Measurements from ENCODE around the gene TRAPPC10.

The TRAPPC10 gene

GRCh38 chr21:44089001-44089911 lies 77.1 kb downstream of the TRAPPC10 start:
- no peak for TF ChIP-seq FOXM1 (IDR thresholded peaks at IDR 0.05; ENCODE audit: borderline replicate concordance, low read depth)
- TF ChIP-seq EGR1 (IDR thresholded peaks at IDR 0.05): no peak
- no peak for TF ChIP-seq TAF1 (IDR thresholded peaks at IDR 0.05; ENCODE audit: low read depth)
- no peak for TF ChIP-seq YY1 (IDR thresholded peaks at IDR 0.05; ENCODE audit: low read depth)
- TF ChIP-seq, protein P1, sequence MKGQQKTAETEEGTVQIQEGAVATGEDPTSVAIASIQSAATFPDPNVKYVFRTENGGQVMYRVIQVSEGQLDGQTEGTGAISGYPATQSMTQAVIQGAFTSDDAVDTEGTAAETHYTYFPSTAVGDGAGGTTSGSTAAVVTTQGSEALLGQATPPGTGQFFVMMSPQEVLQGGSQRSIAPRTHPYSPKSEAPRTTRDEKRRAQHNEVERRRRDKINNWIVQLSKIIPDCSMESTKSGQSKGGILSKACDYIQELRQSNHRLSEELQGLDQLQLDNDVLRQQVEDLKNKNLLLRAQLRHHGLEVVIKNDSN (IDR thresholded peaks at IDR 0.05): no peak
- TF ChIP-seq ZBTB7A (IDR thresholded peaks at IDR 0.05; ENCODE audit: low read depth): no peak
- no peak for TF ChIP-seq EP300 (IDR thresholded peaks at IDR 0.05; ENCODE audit: borderline replicate concordance)

- no peak for TF ChIP-seq CEBPB (IDR thresholded peaks at IDR 0.05)
- no peak for TF ChIP-seq FOXM1 (IDR thresholded peaks at IDR 0.05; ENCODE audit: borderline replicate concordance, low read depth)
- TF ChIP-seq TAF1 (IDR thresholded peaks at IDR 0.05; ENCODE audit: low read depth): no peak
- no peak for TF ChIP-seq CREB1 (IDR thresholded peaks at IDR 0.05; ENCODE audit: low read depth)
- TF ChIP-seq, protein P2, sequence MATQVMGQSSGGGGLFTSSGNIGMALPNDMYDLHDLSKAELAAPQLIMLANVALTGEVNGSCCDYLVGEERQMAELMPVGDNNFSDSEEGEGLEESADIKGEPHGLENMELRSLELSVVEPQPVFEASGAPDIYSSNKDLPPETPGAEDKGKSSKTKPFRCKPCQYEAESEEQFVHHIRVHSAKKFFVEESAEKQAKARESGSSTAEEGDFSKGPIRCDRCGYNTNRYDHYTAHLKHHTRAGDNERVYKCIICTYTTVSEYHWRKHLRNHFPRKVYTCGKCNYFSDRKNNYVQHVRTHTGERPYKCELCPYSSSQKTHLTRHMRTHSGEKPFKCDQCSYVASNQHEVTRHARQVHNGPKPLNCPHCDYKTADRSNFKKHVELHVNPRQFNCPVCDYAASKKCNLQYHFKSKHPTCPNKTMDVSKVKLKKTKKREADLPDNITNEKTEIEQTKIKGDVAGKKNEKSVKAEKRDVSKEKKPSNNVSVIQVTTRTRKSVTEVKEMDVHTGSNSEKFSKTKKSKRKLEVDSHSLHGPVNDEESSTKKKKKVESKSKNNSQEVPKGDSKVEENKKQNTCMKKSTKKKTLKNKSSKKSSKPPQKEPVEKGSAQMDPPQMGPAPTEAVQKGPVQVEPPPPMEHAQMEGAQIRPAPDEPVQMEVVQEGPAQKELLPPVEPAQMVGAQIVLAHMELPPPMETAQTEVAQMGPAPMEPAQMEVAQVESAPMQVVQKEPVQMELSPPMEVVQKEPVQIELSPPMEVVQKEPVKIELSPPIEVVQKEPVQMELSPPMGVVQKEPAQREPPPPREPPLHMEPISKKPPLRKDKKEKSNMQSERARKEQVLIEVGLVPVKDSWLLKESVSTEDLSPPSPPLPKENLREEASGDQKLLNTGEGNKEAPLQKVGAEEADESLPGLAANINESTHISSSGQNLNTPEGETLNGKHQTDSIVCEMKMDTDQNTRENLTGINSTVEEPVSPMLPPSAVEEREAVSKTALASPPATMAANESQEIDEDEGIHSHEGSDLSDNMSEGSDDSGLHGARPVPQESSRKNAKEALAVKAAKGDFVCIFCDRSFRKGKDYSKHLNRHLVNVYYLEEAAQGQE (IDR thresholded peaks at IDR 0.05; ENCODE audit: low read depth): no peak
- TF ChIP-seq EGR1 (IDR thresholded peaks at IDR 0.05): no peak
- no peak for TF ChIP-seq TCF12 (IDR thresholded peaks at IDR 0.05; ENCODE audit: low read depth)
- no peak for TF ChIP-seq YY1 (IDR thresholded peaks at IDR 0.05; ENCODE audit: low read depth)
Observed at GRCh38 chr21:44090325-44090724, 78.2 kb downstream of the TRAPPC10 start.

- TF ChIP-seq TEAD4 (IDR thresholded peaks at IDR 0.05): no peak
- TF ChIP-seq YY1 (IDR thresholded peaks at IDR 0.05; ENCODE audit: low read depth): no peak
- TF ChIP-seq TCF12 (IDR thresholded peaks at IDR 0.05; ENCODE audit: low read depth): no peak
- TF ChIP-seq MAX (IDR thresholded peaks at IDR 0.05): no peak
- TF ChIP-seq, protein P1 (IDR thresholded peaks at IDR 0.05): no peak
- TF ChIP-seq TAF1 (IDR thresholded peaks at IDR 0.05; ENCODE audit: low read depth): no peak
- TF ChIP-seq EP300 (IDR thresholded peaks at IDR 0.05; ENCODE audit: borderline replicate concordance): no peak
- TF ChIP-seq NFIC (IDR thresholded peaks at IDR 0.05): no peak
- TF ChIP-seq, protein P2 (IDR thresholded peaks at IDR 0.05; ENCODE audit: low read depth): no peak
- TF ChIP-seq ZBTB7A (IDR thresholded peaks at IDR 0.05; ENCODE audit: low read depth): no peak
- TF ChIP-seq RAD21 (IDR thresholded peaks at IDR 0.05; ENCODE audit: low read depth): no peak
- no peak for TF ChIP-seq CEBPB (IDR thresholded peaks at IDR 0.05)
- no peak for TF ChIP-seq FOXM1 (IDR thresholded peaks at IDR 0.05; ENCODE audit: borderline replicate concordance, low read depth)
- no peak for TF ChIP-seq EGR1 (IDR thresholded peaks at IDR 0.05)
- no peak for TF ChIP-seq CREB1 (IDR thresholded peaks at IDR 0.05; ENCODE audit: low read depth)
Observed at GRCh38 chr21:44092211-44092610, 80.1 kb downstream of the TRAPPC10 start.

DNA sequence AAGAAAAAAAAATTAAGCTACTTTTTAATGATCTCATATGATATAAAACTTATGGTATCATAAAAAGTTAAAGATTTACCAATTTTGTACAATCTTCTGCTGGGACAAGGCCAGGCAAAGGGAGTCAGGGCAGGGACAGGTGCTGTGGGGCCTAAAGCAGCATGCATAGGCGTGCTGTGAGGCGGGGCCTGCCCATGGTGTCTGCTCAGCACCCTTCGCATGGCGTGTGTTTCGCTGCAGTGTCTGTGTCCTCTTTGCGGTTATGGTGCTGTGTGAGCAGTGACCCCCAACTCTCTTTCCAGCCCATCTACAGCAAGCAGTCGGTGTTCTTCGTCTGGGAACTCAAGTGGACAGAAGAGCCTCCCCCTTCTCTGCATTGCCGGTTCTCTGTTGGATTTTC lies 81.7 kb downstream of the TRAPPC10 start:
- TF ChIP-seq CEBPB (IDR thresholded peaks at IDR 0.05) (no peak), TEAD4 (IDR thresholded peaks at IDR 0.05) (no peak)

DNA sequence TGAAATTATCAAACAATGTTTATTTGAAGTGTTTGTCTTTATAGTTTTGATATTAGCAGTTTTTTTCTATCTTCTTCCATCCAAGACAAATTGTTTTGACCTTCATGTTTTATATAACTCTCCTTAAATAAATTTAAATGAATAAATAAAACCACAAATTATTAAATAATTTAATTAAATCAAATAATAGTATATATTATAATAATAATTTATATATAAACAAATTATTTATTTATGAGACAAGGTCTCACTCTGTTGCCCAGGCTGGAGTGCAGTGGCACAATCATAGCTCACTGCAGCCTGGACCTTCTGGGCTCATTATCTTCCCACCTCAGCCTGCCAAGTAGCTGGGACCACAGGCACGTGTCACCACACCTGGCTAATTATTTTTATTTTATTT lies 82.7 kb downstream of the TRAPPC10 start:
- no peak for TF ChIP-seq YY1 (IDR thresholded peaks at IDR 0.05; ENCODE audit: low read depth)
- TF ChIP-seq, protein P2 (IDR thresholded peaks at IDR 0.05; ENCODE audit: low read depth): no peak
- no peak for TF ChIP-seq TAF1 (IDR thresholded peaks at IDR 0.05; ENCODE audit: low read depth)
- no peak for TF ChIP-seq EP300 (IDR thresholded peaks at IDR 0.05; ENCODE audit: borderline replicate concordance)
- TF ChIP-seq EGR1 (IDR thresholded peaks at IDR 0.05): no peak
- TF ChIP-seq TEAD4 (IDR thresholded peaks at IDR 0.05): no peak
- TF ChIP-seq TCF12 (IDR thresholded peaks at IDR 0.05; ENCODE audit: low read depth): no peak
- no peak for TF ChIP-seq RAD21 (IDR thresholded peaks at IDR 0.05; ENCODE audit: low read depth)
- no peak for TF ChIP-seq MAX (IDR thresholded peaks at IDR 0.05)
- TF ChIP-seq CEBPB (IDR thresholded peaks at IDR 0.05): no peak
- no peak for TF ChIP-seq ZBTB7A (IDR thresholded peaks at IDR 0.05; ENCODE audit: low read depth)
- TF ChIP-seq NFIC (IDR thresholded peaks at IDR 0.05): no peak
- TF ChIP-seq, protein P1 (IDR thresholded peaks at IDR 0.05): no peak
- no peak for TF ChIP-seq FOXM1 (IDR thresholded peaks at IDR 0.05; ENCODE audit: borderline replicate concordance, low read depth)
- TF ChIP-seq CREB1 (IDR thresholded peaks at IDR 0.05; ENCODE audit: low read depth): no peak

All from Ishikawa (cell line).